ENCODE measurements around the gene ABI2.
"Not testable (repeated sequence)": the region's sequence is repeated elsewhere in the genome, so short reads cannot be mapped to it uniquely, and the experiment has no call there.

ABI2 gene

DNA sequence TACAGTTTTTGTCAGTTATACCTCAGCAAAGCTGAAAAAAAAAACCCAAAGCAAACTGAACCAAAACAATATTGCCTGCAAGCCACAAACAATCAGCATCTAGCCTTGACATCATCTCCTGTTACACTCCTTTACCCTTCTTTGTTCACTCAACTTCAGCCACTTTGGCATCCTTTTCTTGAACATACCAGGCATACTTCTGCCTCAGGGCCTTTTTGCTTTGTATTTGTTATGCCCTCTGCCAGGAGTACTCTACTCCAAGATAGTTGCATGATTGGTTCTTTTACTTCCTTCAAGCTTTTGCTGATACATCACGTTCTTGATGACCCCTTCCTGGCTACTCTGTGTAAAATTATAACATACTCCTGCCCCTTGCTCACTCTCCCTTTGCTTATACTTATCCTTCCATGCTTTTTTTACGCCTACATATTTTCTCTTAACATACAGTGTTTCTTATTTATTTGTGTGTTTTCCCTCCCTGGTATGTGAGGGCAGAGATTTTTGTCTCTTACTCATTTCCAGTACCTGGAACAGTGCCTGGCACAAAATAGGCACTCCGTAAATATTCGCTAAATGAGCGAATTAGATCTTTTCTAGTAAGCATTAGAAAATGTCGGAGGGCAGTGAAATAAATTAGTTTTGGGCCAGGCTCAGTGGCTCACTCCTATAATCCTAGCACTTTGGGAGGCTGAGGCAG, 12.7 kb downstream of the ABI2 start:
- TF ChIP-seq, protein P1, sequence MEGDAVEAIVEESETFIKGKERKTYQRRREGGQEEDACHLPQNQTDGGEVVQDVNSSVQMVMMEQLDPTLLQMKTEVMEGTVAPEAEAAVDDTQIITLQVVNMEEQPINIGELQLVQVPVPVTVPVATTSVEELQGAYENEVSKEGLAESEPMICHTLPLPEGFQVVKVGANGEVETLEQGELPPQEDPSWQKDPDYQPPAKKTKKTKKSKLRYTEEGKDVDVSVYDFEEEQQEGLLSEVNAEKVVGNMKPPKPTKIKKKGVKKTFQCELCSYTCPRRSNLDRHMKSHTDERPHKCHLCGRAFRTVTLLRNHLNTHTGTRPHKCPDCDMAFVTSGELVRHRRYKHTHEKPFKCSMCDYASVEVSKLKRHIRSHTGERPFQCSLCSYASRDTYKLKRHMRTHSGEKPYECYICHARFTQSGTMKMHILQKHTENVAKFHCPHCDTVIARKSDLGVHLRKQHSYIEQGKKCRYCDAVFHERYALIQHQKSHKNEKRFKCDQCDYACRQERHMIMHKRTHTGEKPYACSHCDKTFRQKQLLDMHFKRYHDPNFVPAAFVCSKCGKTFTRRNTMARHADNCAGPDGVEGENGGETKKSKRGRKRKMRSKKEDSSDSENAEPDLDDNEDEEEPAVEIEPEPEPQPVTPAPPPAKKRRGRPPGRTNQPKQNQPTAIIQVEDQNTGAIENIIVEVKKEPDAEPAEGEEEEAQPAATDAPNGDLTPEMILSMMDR (IDR thresholded peaks at IDR 0.05; ENCODE audit: insufficient read depth, low read depth, low read length, missing control alignments) = no peak
- no peak for DNase-seq (ENCODE audit: low read depth)
- H3K4me3 ChIP-seq (ENCODE audit: low read depth, low read length) = no peak overlapping the region

DNA sequence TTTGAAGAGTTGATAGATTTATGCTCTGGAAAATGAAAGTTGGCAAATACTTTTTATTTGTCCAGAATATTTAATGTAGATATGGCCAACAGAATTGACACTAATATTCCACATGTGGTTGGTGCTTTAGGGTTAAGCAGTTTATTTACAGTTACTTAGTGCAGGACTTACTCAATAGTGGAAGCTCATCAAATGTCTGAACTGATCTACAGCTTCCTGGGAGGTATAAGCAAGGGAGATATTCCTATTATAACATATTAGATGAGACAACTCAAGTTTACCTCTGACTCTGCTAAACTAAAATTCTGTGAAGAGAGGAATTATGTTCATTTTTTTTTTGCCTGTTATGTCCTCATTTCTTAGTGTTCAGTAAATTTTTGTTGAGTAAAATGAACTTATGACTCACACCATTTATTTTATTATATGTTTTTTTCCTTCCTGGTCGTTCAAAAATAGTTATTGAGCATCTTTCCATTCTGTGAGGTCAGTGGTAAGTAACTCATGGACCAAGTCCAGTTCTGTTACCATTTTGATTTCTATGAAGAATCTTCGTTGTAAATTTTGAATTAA, 13.6 kb downstream of the ABI2 start:
- no peak for DNase-seq (ENCODE audit: low read depth)
- TF ChIP-seq, protein P1 (IDR thresholded peaks at IDR 0.05; ENCODE audit: insufficient read depth, low read depth, low read length, missing control alignments) = no peak
- no peak overlapping the region for H3K4me3 ChIP-seq (ENCODE audit: low read depth, low read length)

DNA sequence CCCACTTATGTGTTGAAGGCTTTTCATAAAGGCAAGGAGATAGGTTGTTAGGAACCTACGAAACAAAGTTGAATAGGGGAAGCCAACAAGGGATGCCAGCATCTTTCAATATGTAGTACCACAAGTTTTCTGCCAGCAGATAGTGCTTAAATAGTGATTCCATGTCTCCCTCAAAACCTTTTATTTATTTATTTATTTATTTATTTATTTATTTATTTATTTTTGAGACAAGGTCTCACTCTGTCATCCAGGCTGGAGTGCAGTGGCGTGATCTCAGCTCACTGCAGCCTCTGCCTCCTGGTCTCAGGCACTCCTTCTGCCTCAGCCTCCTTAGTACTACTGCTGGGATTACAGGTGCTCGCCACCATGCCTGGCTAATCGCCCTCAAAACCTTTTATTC, 14.2 kb downstream of the ABI2 start:
- not testable (repeated sequence) for H3K4me3 ChIP-seq (ENCODE audit: low read depth, low read length); DNase-seq (ENCODE audit: low read depth)

DNA sequence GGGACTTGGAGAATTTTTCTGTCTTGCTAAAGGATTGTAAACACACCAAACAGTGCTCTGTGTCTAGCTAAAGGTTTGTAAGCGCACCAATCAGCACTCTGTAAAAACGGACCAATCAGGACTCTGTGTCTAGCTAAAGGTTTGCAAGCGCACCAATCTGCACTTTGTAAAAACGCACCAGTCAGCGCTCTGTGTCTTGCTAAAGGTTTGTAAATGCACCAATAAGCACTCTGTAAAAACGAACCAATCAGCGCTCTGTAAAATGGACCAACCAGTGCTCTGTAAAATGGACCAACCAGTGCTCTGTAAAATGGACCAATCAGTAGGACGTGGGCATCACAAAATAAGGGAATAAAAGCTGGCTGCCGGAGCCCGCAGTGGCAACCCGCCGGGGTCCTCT, 16.5 kb downstream of the ABI2 start:
- DNase-seq (ENCODE audit: low read depth) = no peak
- no peak overlapping the region for H3K4me3 ChIP-seq (ENCODE audit: low read depth, low read length)
- TF ChIP-seq, protein P1 (IDR thresholded peaks at IDR 0.05; ENCODE audit: insufficient read depth, low read depth, low read length, missing control alignments) = no peak

DNA sequence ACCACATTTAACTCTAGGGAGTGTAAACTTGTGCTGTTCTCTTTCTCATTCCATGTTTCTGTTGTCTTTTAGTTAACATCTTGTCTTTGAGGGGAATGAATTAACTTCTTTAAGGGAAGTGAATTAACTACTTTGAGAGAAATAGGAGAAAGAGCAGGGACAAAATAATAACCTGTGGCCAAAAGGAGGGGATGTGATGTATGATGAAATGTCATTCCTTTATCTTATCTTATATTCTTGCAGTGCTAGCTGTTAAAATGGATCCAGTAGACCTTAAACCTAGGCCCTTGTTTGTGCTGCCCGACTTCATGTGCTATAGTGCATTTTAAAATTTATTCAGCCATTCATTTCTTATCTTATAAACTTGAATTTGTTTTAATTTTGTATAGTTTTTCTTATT, 18.4 kb downstream of the ABI2 start:
- DNase-seq (ENCODE audit: low read depth) = no peak
- TF ChIP-seq, protein P1 (IDR thresholded peaks at IDR 0.05; ENCODE audit: insufficient read depth, low read depth, low read length, missing control alignments) = no peak
- H3K4me3 ChIP-seq (ENCODE audit: low read depth, low read length) = no peak overlapping the region

DNA sequence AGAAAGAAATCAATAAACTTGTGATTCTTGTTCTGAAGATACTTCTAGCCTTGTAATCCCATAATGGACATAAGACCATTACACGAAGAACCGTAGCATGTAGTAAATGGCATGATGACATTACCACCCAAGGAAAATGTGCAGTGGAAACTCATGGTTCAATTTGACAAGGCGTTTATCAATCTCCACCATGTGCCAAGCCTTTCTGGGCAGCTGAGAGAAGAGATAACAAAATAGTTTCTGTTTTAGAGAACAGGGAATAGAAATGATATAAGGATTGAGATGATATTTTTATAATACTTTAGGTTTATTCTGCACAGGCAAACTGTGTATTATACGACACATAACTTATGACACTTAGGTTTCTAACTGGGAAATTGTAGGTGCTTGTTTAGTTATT, 19.2 kb downstream of the ABI2 start:
- H3K4me3 ChIP-seq (ENCODE audit: low read depth, low read length) = no peak overlapping the region
- DNase-seq (ENCODE audit: low read depth) = no peak
- TF ChIP-seq, protein P1 (IDR thresholded peaks at IDR 0.05; ENCODE audit: insufficient read depth, low read depth, low read length, missing control alignments) = no peak

DNA sequence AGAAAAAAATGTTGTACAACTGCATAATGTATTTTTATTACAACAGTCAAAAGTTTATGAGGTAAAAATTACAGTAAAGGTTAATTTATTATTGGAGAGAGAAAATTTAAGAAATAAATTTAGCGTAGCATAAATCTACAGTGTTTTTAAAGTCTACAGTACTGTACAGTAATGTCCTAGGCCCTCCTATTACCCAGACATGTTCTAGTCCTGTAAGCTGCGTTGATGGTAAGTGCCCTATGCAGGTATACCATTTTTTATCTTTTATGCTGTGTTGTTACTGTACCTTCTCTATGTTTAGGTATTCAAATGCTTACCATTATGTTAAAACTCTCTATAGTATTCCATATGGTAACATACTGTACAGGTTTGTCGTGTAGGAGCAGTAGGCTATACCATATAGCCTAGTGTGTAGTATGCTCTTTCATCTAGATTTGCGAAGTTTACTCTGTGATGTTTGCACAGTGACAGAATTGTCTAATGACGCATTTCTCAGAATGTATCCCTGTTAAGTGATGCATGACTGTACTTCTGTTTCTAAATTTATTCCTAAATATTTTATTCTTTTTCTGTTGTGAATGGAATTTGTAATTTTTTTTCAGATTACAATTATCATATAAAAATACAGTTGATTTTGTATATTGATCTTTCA, 24.5 kb downstream of the ABI2 start:
- H3K4me3 ChIP-seq (ENCODE audit: low read depth, low read length) = no peak overlapping the region
- TF ChIP-seq, protein P1 (IDR thresholded peaks at IDR 0.05; ENCODE audit: insufficient read depth, low read depth, low read length, missing control alignments) = no peak
- DNase-seq (ENCODE audit: low read depth) = no peak
